ENCODE data around the gene CMSS1.

The CMSS1 gene

DNA sequence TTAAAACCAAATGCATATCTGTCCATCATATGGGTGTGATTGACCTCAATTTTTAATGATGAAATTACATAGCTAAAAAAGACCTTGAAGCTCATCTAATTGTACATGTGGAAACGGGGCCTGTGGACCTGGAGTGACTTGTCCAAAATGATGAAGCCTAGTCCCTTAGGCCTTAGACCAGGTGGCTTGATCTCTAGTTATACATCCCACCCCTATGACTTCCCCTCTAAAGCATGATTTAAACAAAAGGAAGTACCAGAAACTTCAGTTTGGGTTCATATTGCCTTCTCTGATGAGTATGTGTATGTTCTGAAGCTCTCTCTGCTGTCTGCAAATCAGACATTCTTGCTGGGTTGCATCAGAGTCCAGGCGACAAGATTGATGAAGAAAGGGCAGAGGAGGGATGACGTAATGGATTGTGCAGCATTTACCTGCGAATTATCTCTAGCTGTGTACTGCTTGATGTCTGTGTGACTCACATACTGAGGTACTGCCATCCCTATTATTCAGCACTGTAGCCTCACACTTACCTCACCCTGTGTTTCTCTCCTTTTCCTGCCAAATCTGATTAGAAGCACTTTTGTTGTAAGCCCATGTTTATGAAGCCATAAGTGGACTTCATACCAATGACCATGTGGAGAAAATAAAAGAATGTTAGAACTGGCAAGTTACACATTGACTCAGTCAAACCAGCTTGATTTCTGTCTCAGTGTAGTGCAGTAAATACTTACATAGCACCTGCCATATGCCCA is 185.1 kb downstream of the CMSS1 start:
- peak; percentile 41 for DNase-seq

- DNase-seq, result peak; percentile 18
Measured at GRCh38 chr3:100003609-100004503, 186.2 kb downstream of the CMSS1 start.

DNA sequence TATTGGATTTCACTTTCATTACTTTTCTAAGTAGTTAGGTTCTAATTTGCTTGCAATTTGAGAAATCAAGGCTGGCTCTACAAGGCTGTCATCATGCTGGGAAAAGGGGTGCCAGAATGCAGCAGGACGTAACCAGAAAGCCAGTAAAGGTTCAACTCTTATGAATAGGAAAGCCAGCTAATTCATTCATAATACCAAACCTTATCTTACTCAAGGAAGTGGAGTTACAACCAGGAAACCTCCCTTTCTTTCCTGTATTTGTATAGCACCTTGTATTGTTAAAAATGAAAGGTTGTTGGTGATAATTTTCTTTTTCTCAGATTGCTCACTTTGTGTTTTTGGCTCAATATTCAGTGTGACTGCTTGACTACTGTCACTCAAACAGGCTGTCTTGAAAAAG is 187.3 kb downstream of the CMSS1 start:
- no peak for DNase-seq

DNA sequence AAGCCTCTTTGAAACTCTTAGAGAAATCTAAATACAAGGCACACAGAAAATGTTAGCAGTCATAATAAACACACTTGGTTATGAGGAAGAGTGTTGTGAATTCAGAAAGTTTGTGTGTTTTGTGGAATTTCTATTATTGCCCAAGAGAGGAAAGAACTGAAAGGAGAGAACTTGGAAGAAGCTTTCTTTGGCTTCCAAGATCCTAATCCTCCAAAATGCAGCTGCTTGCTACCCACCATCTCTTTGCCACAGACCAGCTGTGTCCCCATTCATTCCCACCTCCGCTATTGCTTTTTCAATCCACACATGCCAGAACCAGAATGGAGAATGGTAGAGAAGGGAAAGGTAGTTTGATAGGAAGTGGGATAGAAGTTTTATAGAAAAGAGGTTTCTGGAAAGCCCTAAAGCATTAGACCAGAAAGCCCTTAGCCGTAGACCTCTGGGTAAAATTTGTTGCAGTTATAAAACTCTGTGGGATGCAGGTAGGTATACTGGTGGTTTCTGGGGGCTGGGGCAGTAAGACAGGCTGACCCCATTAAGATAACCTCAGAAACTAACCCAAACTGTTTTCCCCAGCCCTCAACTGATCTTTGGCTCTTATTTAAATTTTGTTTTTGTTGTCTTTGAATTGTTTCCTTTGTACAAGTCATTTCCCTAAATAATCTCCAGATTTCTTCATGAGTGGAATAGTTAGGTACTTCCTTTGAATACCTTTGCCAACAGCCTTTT is 188.2 kb downstream of the CMSS1 start:
- DNase-seq, result no peak

GRCh38 chr3:100006570-100007271 is 189.1 kb downstream of the CMSS1 start:
- DNase-seq, result no peak

DNA sequence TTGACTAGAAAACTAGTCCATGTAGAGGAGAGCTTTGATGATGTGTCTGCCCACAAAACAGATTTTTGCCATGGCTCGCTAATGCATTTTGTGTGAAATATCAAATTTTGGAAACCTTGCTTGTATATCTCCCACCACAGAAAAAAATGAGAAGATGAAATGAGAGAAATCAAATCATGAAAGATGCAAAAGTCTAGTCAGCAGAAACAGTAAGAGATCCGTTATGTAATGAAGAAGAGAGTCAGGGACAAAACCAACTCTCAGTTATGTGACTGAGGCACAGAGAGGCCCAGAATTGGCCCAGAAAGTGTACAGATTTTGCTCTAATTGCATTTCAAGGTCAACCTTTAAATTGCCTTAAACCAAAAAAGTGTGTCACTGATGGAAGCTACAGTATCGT is 189.7 kb downstream of the CMSS1 start:
- DNase-seq, result no peak

DNA sequence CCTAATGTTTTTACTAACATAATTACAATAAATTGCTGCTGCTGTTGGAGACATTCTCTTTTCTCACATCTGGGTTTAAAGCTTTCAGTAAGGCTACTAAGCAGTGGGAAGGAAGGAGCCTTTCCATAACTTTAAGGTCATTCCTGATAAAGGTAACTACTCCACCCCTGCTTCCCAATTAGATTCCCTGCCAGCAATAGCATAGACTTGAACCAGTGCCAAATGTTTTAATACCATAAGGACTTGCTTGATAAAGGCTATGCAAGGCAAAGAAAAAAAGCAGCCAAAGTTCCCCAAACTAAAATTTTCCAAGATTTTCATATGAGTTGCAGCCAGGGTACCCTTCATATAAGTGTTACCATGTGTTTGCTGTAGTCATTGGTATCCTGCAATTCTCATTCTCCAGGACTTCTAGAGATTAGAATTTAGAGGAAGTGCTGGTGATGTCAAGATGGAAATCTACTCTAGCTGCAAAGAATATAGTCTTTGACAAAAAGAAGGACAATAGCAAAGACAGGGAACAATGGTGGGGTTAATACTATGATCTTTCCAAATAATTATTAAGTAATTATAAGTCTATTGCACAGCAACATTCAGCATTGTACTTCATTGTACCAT is 190.5 kb downstream of the CMSS1 start:
- no peak for DNase-seq

DNA sequence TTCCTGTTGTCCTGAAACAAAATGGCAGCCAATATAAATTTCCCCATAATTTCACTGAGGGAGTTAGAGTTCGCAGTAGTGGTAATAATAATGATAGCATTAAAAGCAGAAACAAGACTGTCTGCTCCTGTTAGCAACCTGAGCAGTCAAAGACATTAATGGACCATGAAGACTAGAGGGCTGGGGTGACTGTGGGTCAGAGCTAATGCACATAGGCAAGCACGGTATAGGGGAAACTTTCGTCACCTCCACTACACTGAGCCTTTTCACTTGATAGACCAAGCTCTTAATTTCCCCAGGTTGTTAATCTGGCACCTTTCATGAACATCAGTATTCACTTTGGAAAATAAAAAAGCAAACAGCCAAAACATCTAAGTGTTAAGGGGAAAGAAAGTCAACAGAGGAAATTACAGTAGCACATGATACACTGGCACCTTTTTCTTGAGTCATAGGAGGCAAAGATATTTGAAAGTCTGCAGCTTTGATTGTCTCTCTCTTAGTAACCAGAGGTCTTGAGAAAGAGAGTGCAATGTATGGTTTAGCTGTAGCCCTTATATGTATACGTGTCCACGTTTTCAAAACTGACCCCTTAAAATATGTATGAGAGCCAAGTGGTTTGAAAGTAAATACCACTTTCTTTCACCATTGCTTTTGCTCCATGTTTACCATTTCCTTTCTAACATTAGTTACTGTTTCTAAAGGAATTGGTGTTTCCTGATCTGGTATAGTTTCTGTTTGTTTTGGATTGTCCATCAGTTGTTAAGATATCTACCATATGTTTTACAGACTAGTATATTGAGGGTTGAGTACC is 191.8 kb downstream of the CMSS1 start:
- no peak for DNase-seq

DNA sequence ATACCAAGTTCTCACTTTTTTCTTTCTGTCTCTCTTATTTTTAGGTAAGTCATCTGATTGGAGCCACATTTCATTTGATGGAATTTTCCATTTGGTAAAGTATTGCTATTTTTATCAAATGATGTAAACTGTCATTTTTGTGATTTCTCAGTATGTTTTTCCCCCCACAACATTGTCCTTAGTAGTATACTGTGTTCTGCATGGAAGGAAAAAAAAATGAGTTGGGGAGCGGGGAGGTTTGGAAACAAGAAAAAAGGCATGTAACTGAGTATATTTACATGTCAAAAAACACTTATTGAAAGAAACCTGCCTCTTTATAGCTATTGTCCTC is 192.4 kb downstream of the CMSS1 start:
- no peak for DNase-seq

GRCh38 chr3:100018806-100019205 is 201.1 kb downstream of the CMSS1 start:
- no peak for DNase-seq

GRCh38 chr3:100019719-100020118 is 202.1 kb downstream of the CMSS1 start:
- no peak for DNase-seq

DNA sequence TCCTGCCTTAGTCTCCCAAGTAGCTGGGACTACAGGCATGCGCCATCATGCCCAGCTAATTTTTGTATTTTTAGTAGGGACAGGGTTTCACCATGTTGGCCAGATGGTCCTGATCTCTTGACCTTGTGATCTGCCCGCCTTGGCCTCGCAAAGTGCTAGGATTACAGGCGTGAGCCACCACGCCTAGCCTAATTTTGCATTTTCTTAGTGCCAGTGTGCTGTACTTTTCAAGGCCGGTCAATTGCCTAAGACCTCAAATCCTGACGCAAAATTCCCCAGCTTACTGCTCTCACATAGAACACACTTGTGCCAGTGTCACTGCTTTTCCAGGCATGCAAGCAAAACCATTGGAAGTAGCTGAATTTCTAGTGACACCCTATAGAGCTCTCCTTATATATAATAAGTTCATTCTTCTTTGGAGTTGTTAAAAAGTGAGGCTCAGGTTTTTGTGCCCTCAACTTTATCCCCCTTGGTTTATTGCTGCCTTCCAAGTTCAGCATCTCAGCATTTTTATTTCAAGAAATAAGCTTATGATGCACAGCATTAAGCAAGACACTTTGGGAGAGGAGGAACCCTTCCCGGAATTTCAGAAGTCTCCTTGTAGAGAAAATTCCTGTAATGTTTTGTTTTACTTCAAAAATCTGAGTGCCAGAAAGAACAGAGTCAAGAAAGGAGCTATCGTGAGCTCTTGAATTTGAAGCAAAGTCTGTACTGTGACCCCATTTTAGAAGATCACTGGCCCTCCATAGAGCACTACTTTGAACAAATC is 203.4 kb downstream of the CMSS1 start:
- DNase-seq, result no peak

GRCh38 chr3:100022506-100022905 is 204.8 kb downstream of the CMSS1 start:
- DNase-seq, result no peak

- DNase-seq, result peak; percentile 58
Measured at GRCh38 chr3:100023150-100023549, 205.5 kb downstream of the CMSS1 start.

GRCh38 chr3:100023595-100023994 is 205.9 kb downstream of the CMSS1 start:
- DNase-seq, result no peak

DNA sequence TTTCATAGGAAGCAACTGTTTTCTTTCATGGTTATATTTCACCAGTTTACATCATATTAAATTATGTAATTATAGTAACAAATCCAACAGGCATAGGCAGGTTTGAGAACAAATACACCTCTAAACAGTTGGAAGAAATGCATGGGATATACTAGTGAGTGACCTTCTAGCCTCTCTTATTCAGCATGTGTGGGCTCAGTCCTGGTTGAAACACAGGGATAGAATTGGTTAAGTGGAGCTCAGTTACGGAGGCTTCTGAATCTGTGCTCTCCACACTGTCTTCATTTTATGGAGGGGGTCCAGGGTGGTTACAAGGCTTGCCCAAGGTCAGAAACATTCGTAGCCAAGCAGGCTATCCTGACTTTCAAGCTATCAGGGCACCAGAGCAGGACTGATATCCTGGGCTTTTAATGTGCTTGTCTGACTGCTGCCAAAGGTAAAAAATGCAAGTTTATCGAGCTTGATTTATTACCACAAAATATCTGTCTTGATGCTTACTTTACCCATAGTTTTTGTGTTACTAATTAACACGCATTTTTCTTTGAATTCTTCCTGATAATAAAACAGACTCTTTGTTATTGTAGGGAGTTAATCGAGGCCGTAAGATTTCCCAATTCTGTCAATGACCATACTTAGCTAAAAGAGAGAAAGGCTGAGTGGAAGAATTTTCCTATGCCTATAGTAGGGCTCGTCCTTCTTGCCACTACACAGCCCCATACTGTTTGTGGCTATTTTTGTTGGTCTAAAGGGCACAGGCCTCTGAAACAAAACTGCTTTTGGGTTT is 207.1 kb downstream of the CMSS1 start:
- DNase-seq, result no peak

DNA sequence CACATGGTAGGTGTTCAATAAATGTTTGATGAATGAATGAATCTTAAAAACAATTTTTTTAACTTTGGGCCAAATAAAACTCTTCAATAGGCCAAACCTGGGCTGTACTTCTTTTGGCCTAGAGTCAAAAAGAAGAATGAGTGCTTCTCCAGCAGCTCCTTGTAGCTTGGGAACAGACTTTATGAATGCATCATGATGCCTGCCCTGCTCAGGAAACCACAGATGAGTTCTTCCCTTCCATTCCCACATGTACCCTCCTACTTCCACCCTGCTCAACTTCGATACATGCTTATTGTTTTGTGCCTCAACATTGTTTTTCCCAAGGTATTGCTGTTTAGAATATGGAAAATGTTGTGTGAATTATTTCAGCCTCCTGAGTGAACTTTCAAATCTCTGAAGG is 209.7 kb downstream of the CMSS1 start:
- no peak for DNase-seq

DNA sequence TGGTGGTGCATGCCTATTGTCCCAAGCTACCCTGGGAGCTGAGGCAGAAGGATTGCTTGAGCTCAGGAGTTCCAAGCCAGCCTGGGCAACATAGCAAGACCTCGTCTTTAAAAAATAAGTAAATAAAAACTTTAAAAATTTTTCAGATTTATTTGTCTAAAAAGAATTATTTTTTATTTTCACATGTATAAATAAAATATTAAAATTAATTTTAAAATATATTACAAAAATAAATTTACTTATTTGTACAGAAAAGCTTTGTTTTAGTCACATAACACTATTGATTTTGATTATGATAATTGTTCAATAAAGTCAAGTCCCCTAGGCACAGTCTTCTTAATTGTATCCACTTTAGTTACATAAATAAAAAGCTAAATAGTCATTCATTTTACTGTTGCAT is 211.4 kb downstream of the CMSS1 start:
- DNase-seq, result no peak

DNA sequence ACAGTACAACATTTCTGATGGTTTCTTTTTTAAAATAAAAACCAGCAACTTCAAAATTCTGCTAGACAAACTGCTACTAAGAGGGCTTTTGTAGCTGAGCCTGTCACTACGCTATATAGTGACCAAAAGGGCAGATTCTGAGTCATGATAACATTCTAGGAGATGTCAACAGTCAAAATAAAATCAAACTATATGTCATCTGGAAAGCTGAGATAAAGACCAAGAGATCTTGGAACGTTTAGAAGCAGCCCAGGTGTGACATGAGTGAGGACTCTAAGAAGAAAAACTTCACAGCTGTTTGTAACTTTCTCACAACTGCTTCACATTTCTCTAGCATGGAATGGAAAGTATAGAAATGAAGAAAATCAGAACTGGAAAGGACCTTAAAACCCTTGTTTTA is 212.0 kb downstream of the CMSS1 start:
- no peak for DNase-seq

DNA sequence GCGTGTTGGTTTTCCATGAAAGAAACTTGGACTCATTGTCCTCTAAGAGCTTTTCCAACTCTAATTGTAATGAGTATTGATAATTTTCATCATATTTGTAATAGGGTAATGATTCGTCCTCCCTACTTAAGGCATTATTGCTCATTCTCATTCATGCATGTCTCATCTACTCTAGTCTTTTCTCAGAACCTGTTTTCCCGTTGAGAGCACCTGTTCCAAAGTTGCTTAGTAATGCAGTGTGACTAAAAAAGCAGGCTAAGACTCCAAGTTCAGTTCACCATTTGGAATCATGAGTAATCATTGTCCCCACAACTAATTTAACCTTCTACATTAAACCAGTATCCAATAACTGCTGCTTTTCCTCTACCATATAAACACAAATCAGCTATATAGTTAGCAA is 212.7 kb downstream of the CMSS1 start:
- no peak for DNase-seq

Measured in NCI-H146 (cell line).